HG03521 (cell line): ENCODE measurements around the gene SMYD1.

Experiments used
- ATAC-seq: cut with Tn5 transposase; IDR thresholded peaks from one replicate; pipeline ENCODE4 v1.9.1; 2021; ENCODE audit warnings: mild to moderate bottlenecking, moderate library complexity; ENCODE audit not compliant: unreplicated experiment

The SMYD1 gene

DNA sequence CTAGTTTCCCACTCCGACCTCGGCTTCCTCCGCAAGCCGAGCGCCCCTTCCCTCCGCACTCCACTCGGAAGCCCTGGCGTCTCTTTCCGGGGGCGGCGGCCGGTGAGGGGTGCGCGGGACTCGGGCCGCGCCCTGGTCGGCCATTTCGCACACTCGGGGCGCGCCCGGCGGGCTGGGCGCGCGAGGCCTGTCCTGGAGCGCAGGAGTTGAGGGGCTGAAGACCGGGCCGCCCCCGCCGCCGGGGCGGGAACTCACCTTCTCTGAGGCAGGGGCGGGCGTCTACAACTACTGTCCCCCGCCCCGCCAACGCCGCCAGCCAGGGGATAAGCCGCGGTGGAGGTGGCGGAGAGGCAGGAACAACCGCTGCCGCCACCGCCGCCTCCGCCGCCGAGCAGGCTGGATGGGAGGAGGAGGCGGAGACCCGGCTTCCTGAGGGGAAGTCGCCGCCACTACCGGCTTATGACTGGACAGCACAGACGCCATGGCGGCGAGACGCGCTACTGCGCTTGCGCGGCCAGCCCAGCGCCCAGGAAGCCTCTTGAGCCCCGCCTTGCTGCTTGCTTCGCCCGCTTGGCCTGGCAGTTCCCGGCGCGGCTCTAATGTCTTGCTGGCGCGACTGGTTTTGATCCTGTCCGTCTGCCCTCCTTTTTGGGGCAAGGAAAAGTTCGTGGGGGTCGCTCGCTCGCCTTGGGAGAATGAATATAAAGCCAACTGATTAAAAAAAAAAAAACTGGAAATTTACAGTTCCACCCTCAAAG, 12.1 kb upstream of the SMYD1 start, which contains the start of gene KRCC1:
KRCC1 (minus strand) TSS at position 413 of the 758 bp plus-strand sequence. CDS start 27,220 bp downstream, outside the sequence.
- ATAC-seq, result peak; percentile 91

DNA sequence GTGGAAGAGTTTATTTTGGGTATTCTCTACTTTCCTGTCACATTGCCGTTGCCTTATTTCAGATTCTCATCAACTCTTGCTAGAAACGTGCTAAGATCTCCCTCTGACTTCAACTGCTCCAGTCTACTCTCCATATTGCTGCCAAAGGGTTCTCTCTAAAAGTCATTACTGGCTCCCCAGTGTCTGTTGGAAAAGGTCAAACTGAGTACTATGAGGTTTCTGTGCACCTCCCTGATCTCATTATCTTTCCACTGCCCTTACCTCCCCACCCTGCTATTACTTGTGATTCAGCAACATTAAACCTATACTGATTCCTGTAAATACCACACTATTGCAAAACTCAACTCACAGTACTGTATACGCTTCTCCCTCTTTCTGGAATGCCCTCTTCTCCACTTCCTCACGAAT, 10.2 kb upstream of the SMYD1 start:
- no peak for ATAC-seq

DNA sequence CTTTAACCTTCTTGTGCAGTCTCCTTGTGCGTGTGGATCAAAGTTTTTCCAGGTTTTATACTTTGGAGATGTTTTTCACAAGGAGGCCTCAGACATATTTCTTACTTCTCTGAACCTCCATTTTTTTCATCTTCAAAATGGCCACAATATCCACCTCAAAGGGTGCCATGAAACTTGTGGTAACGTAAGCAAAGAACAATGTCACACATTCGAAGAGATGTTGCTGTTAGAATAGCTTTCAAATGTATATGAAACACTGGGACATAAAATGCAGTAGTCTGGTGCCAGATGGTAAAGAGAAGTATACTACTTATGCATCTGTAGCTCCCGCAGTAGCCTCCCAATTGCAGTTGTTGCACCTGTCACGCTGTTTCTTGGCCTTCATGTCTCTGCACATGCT, 9.4 kb upstream of the SMYD1 start:
- no peak for ATAC-seq

DNA sequence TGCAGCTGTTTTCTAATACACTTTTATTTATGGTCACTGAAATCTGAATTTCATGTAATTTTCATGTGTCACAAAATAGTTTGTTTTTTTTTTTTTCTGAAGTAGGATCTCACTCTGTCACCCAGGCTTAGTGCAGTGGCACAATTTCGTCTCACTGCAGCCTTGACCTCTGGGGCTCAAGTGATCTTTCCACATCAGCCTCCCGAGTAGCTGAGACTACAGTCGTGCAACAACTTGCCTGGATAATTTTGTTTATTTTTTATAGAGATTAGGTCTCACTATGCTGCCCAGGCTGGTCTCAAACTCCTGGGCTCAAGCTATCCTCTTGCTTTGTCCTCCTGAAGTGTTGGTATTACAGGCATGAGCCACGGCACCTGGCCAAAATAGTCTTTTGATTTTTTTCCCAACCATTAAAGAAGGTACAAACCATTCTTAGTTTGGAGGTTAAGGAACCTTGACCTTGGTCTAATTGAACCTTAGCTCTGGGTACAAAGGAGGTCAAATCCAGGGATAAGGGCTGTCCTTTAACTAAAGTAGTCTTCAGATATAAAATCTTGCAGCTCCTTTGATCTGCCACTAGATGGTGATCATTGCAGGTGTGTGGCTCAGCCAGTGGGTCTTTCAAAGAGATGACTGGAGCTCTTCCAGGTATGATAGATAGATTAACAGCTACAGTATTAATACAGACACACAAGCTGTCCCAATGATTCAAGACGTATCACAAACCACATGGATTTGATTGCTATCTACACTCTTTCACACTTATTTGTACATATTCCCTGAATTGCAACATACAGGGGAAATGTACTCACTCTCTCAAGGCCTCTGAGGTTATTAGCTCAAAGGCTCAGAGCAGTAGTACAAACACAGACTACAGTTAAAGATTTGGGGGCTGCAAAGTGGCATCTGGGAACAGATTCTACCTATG, 7.4 kb upstream of the SMYD1 start:
- peak; percentile 32 for ATAC-seq

DNA sequence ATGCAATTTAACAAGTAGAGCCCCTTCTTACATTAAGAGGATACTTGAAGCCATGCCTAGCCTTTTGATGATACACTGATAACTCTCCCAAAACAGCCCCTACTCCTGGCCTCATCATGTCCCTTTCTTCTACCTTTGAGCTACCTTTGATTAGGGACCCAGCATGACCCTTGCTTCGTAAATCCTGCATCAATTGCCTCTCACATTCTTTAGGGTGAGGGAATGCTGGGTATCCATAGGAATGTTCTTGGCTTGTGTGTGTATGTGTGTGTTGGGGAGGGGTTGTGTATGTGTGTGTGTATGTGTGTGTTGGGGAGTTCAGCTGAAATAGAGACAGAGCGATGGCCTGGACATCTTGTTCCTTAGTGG, 6.7 kb upstream of the SMYD1 start:
- ATAC-seq, result no peak

DNA sequence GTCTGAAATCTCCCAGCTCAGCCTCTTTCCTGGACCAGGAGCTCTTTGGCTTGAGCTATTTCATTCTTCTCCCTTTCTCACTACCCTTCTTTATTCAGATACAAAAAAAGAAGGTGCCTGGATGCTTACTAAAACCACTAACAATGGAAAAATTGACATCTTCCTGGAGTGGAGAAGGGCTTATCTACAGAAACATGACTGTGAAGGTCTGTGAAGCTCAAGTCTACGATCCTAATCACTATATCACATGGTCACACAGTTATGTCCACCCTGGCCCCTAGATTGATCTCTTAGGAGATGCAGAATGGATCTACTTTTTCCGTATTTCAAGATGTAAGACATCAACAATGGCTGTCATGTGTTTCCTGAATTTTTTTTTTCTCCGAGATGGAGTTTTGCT, 6.3 kb upstream of the SMYD1 start:
- no peak for ATAC-seq

DNA sequence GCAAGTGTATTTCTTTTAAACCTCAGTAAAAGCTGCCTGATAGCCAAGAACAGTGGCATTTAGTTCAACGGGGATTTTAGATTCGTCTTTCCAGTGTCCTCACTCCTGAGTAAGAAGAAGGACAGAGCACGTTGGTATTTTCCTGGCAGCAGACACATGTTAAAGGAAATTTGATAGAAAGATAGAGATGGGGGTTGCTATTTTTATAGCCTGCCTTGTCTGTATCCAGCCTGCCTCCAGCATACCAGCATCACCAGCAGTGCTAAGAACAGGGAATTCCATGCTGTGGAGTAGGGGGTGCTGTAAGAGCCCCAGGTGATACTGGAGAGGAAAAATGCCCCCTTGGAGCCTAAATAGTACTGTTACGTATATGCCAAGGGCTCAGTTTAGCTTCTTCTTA, 1.1 kb upstream of the SMYD1 start:
- ATAC-seq, result no peak

DNA sequence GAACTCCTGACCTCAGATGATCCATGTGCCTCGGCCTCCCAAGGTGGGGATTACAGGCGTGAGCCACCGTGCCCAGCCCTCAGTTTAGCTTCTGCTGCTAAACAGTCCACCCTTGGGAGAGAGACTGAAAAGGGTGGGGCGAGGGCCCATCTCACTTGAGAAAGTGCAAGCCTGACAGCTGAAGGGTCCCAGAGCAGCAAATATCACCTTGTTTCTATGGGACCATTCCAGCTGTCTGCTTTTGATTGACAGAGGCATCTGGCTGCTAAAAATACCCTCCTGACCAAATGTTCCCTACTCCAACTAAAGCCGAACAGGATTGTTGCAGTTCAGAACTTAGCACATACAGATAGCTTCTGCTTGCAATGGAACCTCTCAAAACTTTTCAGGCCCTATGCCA, 436 bp upstream of the SMYD1 start:
- no peak for ATAC-seq

DNA sequence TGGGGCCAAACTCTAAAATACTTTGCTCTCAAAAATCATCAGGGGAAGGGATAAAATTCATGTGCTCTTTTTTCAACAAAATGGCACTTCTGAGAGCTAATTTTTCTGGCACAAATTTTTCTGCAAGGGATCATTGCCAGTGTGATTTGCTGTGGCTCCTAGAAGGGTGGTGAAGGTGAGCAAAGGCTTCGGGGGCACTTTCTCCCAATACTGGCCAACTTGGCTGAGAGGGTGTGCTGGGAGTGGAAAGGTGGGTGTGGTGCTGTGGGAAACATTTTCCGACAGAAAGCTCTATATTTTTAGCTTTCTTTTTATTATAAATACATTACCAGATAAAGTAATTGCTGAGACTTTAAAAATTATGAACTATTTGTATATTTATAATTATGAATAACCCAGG, 419 bp downstream of the SMYD1 start:
- ATAC-seq, result no peak

DNA sequence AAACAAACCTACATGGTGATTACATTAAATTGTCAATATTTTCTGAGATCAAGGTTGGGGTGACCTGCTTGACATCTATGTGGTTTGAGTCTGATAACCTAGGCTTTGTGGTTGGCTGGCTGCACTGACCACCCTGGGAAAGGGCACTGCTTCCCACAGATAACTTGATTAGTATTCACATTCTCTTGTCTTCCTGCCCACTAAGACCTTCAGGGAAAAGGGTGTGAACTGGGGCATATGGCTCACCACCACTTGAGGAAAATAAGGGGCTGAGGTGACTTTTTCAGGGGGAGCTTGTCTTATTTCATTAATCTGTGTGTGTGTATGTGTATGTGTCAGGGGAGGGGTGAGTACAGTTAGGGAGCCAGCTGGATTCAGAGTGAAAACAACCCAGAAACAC, 1.5 kb downstream of the SMYD1 start:
- ATAC-seq, result no peak

DNA sequence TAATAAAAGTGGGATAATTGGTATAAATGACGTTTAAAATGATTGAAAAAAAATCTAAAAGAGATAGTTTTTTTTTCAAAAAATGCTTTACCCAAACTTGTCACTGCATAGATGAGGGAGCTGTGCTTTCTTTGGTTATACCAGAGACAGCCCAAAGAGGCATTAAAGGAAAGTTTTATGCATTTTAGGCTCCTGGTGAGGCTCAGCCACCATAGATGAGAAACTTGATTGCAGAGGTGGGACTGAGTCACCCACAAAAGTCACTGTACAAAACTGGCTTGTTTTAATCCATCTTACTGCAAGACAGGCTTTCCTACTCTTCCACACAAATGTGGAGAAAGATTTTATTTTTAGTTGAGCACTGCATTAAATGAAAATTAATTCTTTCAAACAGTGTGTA, 2.4 kb downstream of the SMYD1 start:
- no peak for ATAC-seq

DNA sequence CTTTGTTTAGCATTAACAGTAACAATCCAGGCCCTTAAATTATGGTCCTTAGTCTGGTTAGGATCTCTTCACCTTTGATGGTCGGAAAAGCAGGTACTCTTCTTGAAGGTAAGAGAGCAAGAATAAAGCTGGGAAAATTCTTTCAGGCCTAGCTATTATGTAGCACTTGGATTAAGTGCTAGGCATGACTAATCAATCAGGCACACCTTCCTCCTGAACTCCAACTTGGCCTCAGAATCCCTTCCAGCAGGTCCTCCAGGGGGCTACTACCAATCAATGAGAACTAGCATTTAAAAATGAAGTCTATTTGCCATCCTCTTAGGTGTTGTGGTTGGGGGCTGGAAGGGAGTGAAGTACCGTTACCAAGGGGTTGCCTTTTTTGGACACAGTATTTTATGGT, 3.7 kb downstream of the SMYD1 start:
- no peak for ATAC-seq

DNA sequence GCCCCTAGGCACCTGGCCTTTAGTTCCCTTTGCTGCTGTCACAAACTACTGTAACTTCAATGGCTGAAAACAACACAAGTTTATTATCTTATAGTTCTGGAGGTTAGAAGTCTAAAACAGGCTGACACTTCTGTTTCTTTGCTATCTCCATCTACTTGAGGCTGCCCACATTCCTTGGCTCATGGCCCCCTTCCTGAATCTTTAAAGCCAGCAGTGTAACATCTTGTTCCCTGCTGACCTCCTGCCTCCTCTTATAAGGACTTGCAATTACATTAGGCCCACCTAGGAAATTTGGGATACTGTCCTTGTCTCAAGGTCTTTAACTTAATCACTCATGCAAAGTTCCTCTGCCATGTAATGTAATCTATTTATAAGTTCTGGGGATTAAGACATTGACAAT, 6.5 kb downstream of the SMYD1 start:
- ATAC-seq, result no peak

DNA sequence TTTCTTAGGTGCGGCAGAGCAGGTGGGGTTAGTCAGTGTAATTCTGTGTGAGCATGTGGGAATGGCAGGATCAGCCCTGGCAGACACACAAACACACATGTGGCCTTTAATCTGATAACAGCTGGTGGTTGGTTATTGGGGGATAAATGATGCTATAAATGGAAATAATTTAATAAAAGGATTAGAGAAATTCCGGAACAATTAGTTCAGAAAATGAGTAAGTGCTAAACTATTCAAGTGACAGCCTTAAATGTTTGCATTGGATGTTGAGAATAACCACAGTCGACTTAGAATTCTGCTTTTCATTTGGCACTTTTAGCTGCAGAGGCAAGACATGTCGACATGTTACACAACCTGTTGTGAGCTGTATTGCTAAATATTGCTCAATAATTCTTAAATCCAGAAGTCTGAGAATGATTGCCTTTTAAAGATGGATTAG, 7.2 kb downstream of the SMYD1 start:
- no peak for ATAC-seq

DNA sequence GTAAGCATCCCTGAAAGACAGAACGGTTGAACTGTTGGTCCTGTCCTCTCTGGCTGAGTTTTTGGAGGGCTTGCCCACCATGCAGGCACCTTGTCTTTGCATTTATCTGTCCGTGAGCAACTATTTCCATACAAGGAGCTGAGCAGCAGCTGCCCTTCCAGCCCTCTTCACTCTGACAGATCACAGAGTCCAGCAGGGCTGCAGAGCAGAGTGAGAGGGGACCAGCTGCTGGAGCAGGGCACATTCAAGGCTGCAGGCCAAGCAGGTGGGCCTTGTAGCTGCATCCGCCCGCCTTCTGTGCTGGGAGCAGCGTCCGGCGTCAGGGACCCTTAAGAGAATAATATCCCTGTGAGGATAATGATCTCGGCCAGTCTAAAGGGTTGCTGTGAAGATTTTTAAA, 9.5 kb downstream of the SMYD1 start:
- ATAC-seq, result no peak

DNA sequence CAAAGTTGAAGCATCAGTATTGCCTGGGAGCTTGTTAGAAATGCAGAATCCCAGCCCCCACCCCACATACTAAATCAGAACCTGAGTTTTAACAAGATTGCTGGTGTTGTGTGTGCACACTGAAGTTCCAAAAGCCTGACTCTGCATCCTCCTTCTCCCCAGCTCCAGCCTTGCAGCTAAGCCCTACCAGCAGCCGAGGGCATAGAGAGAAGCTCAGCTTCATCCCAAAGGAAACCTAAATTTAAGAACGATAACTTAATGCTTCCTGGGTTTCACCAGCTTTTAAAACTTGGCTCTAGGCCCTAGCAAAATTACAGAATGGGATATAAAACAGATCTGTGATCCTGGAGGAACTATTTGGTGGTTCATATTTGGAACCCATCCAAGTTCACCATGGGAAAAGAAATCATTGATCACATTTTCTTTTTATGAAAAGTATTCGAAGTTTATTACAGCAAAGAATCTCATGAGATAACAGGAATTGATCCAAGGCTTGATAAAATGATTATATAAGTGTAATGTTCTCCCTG, 11.1 kb downstream of the SMYD1 start:
- ATAC-seq, result no peak

DNA sequence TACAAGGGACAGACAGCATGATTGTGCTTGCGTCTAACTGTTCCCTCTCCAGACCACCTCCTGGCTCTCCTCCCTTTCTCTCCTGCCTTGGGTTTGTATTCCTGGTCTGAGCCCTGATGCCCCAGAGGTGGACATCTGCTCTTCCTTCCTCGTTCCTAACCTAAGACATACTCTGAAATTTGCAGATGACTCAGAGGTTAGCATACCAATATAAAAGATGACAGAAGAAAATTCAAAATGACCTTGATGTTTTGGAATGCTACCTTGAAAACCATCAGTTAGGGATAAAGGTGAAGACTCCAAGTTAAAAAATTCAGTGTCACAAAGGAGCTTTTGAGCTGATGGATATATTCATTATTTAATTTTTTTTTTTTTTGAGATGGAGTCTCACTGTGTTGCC, 12.9 kb downstream of the SMYD1 start:
- no peak for ATAC-seq

DNA sequence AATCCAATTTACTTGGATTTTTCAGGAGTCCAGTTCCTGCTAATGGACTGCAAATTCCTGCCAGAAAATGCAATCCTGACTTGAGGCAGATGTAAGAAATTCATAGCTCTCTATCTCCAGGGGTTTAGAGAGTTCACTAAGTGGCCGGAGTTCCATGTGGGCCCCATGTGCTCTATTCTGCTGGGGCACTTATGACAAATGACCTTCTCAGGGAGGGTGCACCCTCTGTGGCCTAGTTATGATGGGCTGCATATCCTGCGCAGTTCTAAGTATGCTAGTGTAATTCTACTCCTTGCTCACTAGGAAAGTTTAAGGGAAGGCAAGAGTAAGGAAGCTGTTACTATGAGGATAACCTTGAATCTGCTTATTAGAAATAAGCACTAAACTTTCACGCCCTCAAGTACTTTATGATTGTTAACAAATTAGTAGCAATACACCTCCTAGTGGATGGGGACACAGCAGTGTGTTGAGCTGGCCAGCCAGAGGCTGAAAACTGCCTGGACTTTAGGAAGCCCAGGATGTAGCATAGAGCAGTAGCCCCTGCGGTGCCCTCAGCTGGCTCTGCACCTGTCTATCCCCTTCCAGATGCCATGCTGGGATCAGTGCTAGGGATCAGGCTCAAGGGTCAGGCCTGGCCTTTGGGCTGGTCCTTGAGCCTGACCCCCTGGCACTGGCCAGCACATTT, 14.4 kb downstream of the SMYD1 start:
- ATAC-seq, result no peak

DNA sequence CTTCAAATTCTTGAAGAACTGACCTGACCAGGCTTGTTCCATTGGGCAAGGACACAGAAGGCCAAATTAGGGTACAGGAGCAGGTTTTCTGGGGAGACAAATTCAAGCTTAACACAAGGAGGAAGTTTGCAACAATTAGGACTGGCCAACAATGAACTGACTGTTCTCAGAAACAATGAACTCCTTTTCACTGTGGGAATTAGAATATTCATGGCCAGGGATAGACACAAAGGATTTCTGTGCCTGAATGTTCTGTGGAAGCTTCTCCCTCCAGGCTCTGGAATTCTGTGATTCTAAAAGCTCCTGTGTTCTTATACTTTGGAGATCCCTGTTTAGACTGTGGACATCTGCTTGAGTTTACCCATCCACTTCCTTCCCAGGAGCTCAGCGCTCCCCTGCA, 15.2 kb downstream of the SMYD1 start:
- no peak for ATAC-seq

DNA sequence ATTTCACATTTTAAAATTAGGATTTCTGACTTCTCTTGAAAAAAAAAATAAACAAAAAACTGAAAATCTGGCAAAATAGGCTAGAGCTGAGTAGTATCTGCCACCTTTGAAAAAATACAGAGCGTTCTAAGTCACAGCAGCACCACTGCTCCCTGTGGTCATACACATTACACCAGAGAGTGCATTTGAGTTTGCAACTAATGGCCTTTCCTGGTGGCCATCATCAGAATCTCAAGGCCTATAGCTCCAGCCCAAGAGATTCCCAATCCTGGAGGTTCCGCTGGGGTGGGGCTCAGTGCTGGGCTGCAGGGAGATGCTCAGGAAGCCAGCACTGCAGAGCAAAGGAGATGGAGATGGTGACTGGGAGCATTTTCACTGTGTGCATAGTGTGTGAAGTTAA, 17.5 kb downstream of the SMYD1 start:
- no peak for ATAC-seq

DNA sequence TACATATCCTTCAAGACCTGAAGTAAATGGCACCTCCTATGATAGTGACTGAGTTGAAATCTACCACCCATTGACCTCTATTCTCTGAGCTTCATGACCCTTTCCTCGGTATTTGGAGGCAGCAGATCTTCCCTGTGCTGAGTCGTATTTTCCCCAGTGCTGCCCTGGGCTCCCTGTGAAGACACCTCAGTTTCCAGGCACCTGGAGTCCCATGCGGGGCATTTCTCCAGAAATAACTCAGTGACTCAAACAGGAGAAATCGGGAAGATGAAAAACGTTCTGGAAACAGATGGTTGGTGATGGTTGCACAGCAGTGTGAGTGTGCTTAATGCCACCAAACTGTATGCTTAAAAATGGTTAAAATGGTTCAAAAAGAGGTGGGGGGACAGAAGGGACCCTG, 18.0 kb downstream of the SMYD1 start:
- ATAC-seq, result no peak
